GM23338 (cell line): ENCODE measurements around the gene RNF220.

ENCODE experiments used
- CTCF ChIP-seq, 2 experiments: fragments of 200-600 bp in 1 of 2; sonication (generic) in 1 of 2; conservative IDR thresholded peaks; 2 replicates each; pipeline versions ENCODE4 v1.5.1 to v1.6.1; 2016 to 2017; ENCODE audit warnings: antibody characterized with exemption in 2 of 2, low read depth in 2 of 2, mild to moderate bottlenecking in 2 of 2, moderate library complexity in 1 of 2
- EZH2 ChIP-seq: fragments of 200-600 bp; sonication (generic); IDR thresholded peaks from one replicate; pipeline ENCODE4 v1.8.0; 2017; ENCODE audit warnings: antibody characterized with exemption, mild to moderate bottlenecking, low read depth; ENCODE audit not compliant: unreplicated experiment
- EZH2phosphoT487 ChIP-seq: fragments of 200-600 bp; sonication (generic); IDR thresholded peaks from one replicate; pipeline ENCODE4 v1.8.1; 2018; ENCODE audit warnings: antibody characterized with exemption; ENCODE audit not compliant: unreplicated experiment
- POLR2AphosphoS5 ChIP-seq: IDR thresholded peaks from 2 replicates; pipeline ENCODE4 v1.6.1; 2016; ENCODE audit warnings: antibody characterized with exemption, low read depth
- ZNF114 ChIP-seq: fragments of 250-450 bp; sonication (Bioruptor Pico); IDR thresholded peaks from 2 replicates; pipeline ENCODE4 v1.5.0; 2020; ENCODE audit warnings: mild to moderate bottlenecking, moderate library complexity
- TF ChIP-seq, protein P1 (sequence below): IDR thresholded peaks from one replicate; pipeline ENCODE4 v1.6.1; 2018; ENCODE audit warnings: antibody characterized with exemption; ENCODE audit not compliant: unreplicated experiment
- TF ChIP-seq, protein P2 (sequence below): IDR thresholded peaks from 2 replicates; pipeline ENCODE4 v1.6.1; 2016; ENCODE audit warnings: antibody characterized with exemption

DNA sequence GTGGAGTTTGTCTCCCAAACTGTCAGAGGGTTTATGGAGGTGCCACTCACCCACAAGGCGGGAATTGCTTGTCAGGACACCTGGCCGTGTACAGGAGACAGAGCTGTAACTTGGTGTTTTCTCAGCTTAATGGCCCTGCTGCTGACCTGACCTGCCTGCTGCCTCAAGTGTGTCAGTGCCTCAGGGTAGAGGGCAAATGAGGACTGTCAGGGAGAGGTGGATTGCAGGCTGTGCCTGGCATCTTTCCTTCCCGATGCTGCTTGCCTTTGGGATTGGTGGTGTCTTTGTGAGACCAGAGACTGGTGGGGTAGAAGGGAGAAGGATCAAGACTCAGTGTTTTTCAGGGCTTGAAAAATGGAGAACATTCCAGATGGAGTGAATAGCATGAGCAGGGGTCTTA lies 237.9 kb downstream of the RNF220 start:
- TF ChIP-seq ZNF114 (no peak), CTCF (conservative IDR thresholded peaks at IDR 0.05; ENCODE audit: low read depth in 2 of 2) (no peak), EZH2phosphoT487 (no peak), EZH2 (no peak), POLR2AphosphoS5 (no peak)
- TF ChIP-seq, protein P1, sequence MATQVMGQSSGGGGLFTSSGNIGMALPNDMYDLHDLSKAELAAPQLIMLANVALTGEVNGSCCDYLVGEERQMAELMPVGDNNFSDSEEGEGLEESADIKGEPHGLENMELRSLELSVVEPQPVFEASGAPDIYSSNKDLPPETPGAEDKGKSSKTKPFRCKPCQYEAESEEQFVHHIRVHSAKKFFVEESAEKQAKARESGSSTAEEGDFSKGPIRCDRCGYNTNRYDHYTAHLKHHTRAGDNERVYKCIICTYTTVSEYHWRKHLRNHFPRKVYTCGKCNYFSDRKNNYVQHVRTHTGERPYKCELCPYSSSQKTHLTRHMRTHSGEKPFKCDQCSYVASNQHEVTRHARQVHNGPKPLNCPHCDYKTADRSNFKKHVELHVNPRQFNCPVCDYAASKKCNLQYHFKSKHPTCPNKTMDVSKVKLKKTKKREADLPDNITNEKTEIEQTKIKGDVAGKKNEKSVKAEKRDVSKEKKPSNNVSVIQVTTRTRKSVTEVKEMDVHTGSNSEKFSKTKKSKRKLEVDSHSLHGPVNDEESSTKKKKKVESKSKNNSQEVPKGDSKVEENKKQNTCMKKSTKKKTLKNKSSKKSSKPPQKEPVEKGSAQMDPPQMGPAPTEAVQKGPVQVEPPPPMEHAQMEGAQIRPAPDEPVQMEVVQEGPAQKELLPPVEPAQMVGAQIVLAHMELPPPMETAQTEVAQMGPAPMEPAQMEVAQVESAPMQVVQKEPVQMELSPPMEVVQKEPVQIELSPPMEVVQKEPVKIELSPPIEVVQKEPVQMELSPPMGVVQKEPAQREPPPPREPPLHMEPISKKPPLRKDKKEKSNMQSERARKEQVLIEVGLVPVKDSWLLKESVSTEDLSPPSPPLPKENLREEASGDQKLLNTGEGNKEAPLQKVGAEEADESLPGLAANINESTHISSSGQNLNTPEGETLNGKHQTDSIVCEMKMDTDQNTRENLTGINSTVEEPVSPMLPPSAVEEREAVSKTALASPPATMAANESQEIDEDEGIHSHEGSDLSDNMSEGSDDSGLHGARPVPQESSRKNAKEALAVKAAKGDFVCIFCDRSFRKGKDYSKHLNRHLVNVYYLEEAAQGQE, result no peak
- TF ChIP-seq, protein P2, sequence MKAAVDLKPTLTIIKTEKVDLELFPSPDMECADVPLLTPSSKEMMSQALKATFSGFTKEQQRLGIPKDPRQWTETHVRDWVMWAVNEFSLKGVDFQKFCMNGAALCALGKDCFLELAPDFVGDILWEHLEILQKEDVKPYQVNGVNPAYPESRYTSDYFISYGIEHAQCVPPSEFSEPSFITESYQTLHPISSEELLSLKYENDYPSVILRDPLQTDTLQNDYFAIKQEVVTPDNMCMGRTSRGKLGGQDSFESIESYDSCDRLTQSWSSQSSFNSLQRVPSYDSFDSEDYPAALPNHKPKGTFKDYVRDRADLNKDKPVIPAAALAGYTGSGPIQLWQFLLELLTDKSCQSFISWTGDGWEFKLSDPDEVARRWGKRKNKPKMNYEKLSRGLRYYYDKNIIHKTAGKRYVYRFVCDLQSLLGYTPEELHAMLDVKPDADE, result no peak
